Gastroesophageal sphincter (tissue), 3 donors: ENCODE measurements around the gene ARHGAP23.

ENCODE experiments used
- CTCF ChIP-seq, 4 experiments: fragments of 200-600 bp in 2 of 4; fragments of 450-650 bp in 2 of 4; sonication (generic) in 1 of 4; IDR thresholded peaks; one replicate each; pipeline ENCODE4 v1.5.1; 2017 to 2019; ENCODE audit warnings: antibody characterized with exemption in 4 of 4, mild to moderate bottlenecking in 2 of 4, moderate library complexity in 2 of 4
- POLR2A ChIP-seq, 2 donors: fragments of 450-650 bp; IDR thresholded peaks; one replicate each; pipeline ENCODE4 v1.6.1; 2017; ENCODE audit warnings: antibody characterized with exemption in 2 of 2, mild to moderate bottlenecking in 2 of 2, moderate library complexity in 1 of 2
- POLR2AphosphoS5 ChIP-seq: sonication (generic); formaldehyde crosslinking; IDR thresholded peaks from one replicate; pipeline ENCODE4 v1.6.1; 2017; ENCODE audit warnings: antibody characterized with exemption

GRCh38 chr17:38533866-38534497 is 105.7 kb downstream of the ARHGAP23 start:
- TF ChIP-seq POLR2A (IDR thresholded peaks at IDR 0.05) = no peak
- no peak for TF ChIP-seq CTCF (IDR thresholded peaks at IDR 0.05)
- no peak for TF ChIP-seq POLR2AphosphoS5
